ENCODE measurements around the gene IL20.

DNA sequence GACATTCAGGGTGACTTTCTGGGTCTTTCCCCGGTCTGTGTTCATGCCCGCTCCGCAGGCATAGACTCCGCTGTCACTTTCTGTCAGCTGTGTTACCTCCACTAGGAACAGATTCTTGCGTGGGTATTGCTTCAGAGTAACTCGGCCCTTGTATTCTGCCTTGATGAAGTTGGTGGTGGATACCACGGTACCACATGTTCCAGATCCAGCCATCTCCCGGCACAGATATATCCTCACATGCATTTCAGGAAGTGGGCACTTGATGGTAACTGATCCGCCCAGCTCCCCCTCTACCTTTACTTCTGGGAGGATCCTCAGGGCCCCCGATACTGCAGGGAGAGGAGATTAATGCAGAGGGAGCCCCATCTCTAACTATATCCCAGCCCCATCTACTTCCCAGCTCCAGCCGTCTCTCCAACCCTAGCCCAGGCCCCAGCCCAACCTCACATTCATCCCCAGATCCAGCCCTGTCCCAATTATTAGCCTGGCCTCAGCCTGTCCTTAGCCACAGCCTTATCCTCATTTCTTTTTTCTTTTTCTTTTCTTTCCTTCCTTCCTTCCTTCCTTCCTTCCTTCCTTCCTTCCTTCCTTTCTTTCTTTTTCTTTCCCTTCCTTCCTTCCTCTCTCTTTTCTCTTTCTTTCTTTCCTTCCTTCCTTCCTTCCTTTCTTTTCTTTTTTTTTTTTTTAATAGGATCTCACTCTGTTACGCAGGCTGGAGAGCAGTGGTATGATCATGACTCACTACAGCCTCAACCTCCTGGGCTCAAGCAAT, 48.5 kb downstream of the IL20 start:
- TF ChIP-seq, protein P1, sequence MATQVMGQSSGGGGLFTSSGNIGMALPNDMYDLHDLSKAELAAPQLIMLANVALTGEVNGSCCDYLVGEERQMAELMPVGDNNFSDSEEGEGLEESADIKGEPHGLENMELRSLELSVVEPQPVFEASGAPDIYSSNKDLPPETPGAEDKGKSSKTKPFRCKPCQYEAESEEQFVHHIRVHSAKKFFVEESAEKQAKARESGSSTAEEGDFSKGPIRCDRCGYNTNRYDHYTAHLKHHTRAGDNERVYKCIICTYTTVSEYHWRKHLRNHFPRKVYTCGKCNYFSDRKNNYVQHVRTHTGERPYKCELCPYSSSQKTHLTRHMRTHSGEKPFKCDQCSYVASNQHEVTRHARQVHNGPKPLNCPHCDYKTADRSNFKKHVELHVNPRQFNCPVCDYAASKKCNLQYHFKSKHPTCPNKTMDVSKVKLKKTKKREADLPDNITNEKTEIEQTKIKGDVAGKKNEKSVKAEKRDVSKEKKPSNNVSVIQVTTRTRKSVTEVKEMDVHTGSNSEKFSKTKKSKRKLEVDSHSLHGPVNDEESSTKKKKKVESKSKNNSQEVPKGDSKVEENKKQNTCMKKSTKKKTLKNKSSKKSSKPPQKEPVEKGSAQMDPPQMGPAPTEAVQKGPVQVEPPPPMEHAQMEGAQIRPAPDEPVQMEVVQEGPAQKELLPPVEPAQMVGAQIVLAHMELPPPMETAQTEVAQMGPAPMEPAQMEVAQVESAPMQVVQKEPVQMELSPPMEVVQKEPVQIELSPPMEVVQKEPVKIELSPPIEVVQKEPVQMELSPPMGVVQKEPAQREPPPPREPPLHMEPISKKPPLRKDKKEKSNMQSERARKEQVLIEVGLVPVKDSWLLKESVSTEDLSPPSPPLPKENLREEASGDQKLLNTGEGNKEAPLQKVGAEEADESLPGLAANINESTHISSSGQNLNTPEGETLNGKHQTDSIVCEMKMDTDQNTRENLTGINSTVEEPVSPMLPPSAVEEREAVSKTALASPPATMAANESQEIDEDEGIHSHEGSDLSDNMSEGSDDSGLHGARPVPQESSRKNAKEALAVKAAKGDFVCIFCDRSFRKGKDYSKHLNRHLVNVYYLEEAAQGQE (tag by site-specific recombination; IDR thresholded peaks at IDR 0.05) = no peak
- TF ChIP-seq ZNF362 (tag by site-specific recombination; IDR thresholded peaks at IDR 0.05) = no peak
- no peak for TF ChIP-seq KLF1 (tag by site-specific recombination; IDR thresholded peaks at IDR 0.05)
- TF ChIP-seq ZNF670 (tag by site-specific recombination; IDR thresholded peaks at IDR 0.05; ENCODE audit: low read depth) = no peak
- TF ChIP-seq MYNN (tag by site-specific recombination; IDR thresholded peaks at IDR 0.05; ENCODE audit: borderline replicate concordance) = no peak
- no peak for TF ChIP-seq PBX3 (CRISPR knock-in tag; IDR thresholded peaks at IDR 0.05)
- TF ChIP-seq ZNF426 (tag by site-specific recombination; IDR thresholded peaks at IDR 0.05) = no peak
- no peak for TF ChIP-seq CTCF (tag by site-specific recombination; IDR thresholded peaks at IDR 0.05)
- no peak for TF ChIP-seq ATF2 (tag by site-specific recombination; IDR thresholded peaks at IDR 0.05; ENCODE audit: low read depth)
- TF ChIP-seq ZNF114 (tag by site-specific recombination; IDR thresholded peaks at IDR 0.05) = no peak
- no peak for TF ChIP-seq ZNF529 (tag by site-specific recombination; IDR thresholded peaks at IDR 0.05; ENCODE audit: insufficient replicate concordance)
- no peak for TF ChIP-seq ZNF121 (tag by site-specific recombination; IDR thresholded peaks at IDR 0.05)

All from HEK293 (cell line).